Stimulated activated CD8-positive, alpha-beta memory T cell treated with anti-CD3 and anti-CD28 coated beads, Interleukin-12 subunit alpha, Interleukin-12 subunit beta, amount 100 ng/mL, for 24 hours (primary cell): ENCODE measurements around the gene DENND2A.

ENCODE experiments used
- DNase-seq: peaks from one replicate; pipeline ENCODE4 v3.0.0-alpha.2; 2020; ENCODE audit errors: extremely low read depth

The DENND2A gene

GRCh38 chr7:140619176-140619575 lies 21.4 kb downstream of the DENND2A start:
- DNase-seq, result no peak

- DNase-seq, result no peak
These were observed 22.3 kb downstream of the DENND2A start for GRCh38 chr7:140618306-140618705.

GRCh38 chr7:140617081-140617480 lies 23.5 kb downstream of the DENND2A start:
- no peak for DNase-seq

DNA sequence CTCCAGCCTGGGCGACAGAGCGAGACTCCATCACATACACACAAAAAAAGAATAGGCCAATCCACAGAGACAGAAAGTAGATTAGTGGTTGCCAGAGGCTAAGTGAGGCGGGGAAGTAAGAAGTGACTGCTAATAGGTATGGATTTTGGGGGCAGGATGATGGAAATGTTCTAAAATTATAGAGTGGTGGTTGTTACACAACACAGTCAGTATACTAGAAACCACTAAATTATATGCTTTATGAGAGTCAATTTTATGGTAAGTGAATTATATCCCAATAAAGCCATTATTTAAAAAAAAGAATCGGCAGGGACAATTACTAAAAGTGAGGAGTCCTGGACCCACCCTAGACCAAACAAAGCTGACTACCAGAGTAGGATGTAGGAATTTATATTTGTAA lies 24.3 kb downstream of the DENND2A start:
- no peak for DNase-seq

GRCh38 chr7:140611641-140612040 lies 29.0 kb downstream of the DENND2A start:
- DNase-seq, result no peak

DNA sequence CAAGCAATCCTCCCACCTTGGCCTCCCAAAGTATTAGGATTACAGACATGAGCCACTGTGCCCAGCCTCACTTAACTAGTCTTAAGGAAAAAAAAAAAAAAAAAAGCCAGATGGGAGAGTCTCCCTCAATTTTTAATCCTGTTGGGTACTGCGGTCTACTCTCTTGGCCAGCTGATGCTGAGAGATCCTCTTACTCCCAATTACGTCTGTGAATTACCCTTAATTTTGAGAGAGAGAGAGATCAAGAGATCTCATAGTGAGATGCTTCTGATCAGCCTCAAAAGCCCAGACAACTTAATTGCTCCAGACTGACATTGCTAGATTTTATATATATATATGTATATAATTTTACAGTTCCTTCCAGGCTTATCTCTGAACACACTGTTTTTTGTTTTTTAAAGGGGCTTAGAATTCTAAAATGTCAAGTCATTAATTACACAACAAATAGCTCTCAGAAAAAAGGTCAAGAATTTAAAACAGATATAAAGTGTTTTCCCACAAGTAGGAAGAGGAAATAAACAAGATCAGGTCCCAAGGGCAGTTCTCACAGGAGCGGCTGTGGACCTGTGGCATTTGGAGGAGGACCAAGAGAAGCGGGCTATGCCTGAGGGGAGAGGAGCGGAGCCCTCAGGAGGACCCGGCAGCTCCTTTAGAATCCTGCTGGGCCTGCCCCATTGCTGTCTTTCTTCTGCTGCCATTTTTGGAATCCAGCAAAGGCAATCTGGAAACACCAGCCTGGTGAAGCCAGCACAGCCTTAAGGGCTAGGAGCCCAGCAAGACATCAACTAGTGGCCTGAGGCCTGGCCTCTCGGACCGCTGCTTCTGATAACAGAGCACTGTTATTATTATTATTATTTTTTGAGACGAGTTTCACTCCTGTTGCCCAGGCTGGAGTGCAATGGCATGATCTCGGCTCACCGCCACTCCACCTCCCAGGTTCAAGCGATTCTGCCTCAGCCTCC lies 30.1 kb downstream of the DENND2A start:
- DNase-seq, result no peak

GRCh38 chr7:140609646-140610045 lies 31.0 kb downstream of the DENND2A start:
- no peak for DNase-seq

GRCh38 chr7:140607441-140607989 lies 33.1 kb downstream of the DENND2A start:
- no peak for DNase-seq

- no peak for DNase-seq
These were observed 35.3 kb downstream of the DENND2A start for GRCh38 chr7:140605337-140605736.

GRCh38 chr7:140604760-140605159 lies 35.9 kb downstream of the DENND2A start:
- no peak for DNase-seq

DNA sequence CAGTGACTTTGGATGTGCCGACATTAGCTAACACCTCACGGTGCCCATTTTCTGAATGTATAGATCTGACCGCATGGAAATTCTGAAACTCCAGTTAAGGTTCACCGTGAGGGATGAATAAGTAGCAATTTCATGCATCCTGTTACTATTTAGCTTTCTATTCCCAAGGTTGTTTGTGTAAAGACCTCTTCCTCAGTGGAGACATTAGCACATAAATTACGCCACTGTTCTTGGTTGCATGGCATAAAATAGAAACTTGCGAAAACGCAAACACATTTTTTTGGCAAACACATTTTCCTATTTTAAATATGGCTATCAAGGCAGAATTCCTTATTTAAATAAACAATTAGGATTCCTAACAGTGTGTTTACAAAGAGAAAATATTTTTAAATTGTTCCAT lies 36.5 kb downstream of the DENND2A start:
- no peak for DNase-seq

DNA sequence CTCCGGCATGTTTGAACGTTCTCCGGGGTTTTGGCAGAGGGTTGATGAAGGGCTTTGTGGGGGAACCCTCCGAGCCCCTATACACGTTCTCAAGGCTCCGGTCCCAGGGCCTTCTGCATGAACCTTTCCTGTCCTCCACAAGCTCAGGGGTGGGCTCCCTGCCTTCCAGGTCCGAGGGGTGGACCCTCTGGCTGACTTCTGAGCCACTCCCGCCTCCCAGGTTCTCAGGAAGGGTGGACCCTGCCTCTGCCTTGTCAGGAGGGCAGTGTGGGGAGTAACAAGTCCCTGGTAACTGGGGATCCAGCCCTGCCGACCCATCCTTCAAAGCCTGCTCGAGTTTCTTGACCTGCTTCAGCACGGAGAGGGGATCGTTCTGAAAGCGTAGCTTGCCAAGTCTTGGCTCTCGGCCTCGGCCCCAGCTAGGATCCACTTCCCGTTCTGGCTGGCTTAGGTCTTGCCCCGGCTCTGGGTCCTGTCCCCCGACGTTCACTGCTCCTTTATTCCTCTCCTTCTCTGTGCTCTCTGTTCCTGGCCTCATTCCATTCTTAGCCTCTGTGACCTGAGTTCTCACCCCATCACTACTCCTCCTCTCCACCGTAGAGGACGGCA lies 38.9 kb downstream of the DENND2A start:
- DNase-seq, result no peak

DNA sequence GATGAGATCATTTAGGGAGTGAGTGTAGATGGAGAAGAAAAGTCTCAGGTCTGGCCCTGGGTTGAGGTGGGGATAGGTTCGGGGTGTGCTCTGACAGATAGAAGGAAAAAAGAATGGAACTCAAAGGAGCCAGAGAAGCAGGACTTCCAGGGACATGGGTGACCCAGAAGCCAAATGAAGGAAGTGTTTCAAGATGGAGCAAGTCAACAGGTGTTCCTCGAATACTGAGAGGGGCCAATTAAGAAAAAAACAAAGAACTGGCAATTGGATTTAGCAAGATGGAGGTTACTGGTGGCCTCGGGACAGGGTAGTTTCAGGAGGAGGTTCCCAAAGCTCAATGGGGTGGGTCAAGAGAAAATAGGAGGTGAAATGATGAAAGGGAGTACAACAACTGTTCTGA lies 40.3 kb downstream of the DENND2A start:
- DNase-seq, result no peak

GRCh38 chr7:140597428-140597949 lies 43.1 kb downstream of the DENND2A start:
- DNase-seq, result no peak

GRCh38 chr7:140596519-140597427 lies 43.8 kb downstream of the DENND2A start:
- no peak for DNase-seq

DNA sequence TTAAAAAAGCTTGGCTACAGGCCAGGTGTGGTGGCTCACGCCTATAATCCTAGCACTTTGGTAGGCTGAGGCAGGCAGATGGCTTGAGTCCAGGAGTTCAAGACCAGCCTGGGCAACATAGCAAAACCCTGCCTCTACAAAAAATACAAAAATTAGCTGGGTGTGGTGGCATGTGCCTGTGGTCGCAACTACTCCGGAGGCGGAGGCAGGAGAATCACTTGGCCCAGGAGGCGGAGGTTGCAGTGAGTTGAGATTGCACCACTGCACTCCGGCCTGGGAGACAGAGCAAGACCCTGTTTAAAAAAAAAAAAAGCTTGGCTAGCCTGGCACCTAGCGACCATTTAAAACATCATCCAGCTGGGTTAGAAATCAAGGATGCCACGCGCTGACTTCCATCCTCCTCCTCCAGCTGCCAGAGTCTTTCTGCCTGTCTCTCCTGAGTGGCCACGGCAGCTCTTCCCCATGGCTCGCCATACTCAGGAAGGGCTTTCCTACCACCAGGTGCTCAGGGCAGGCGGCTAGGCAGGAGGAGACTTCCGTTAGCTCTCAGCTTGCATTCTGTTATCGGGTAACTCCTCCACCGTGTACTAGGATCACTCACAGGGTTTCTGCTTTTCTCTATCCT lies 45.0 kb downstream of the DENND2A start:
- no peak for DNase-seq

DNA sequence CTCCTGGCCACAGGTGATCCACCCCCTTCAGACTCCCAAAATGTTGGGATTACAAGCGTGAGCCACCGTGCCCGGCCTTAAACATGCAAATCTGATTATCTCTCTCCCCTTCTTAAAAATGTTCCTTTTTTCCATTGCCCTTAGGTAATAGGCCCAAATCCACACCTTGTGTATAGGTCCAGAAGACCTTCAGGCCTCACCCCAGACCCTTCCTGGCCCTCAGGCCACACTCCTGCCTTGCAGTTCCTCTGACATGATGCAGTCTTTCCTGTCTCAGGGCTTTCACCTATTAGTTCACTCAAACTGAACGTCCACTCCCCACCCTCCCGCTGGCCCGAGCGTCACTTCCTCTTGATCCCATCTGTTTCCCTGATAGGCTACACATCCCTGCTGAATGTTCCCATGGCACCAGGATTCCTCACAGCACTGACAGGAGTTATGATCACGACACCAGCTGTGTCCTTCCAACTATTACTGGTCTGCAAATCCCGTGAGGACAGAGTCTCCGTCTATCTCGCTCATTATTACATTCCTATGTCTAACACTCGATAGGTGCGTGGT lies 46.4 kb downstream of the DENND2A start:
- no peak for DNase-seq

DNA sequence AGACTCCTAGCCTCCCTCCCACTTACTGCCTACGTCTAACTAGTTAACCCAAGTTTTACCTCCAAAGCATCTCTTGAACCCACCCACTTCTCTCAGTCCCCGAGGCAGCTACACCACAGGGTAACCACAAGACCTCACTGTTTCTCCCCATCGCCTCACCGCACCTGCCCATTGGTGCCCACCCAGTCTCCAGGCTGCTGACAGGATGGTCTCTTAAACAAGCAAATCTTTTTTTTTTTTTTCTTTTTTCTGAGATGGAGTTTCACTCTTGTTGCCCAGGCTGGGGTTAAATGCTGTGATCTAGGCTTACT lies 47.0 kb downstream of the DENND2A start:
- no peak for DNase-seq

DNA sequence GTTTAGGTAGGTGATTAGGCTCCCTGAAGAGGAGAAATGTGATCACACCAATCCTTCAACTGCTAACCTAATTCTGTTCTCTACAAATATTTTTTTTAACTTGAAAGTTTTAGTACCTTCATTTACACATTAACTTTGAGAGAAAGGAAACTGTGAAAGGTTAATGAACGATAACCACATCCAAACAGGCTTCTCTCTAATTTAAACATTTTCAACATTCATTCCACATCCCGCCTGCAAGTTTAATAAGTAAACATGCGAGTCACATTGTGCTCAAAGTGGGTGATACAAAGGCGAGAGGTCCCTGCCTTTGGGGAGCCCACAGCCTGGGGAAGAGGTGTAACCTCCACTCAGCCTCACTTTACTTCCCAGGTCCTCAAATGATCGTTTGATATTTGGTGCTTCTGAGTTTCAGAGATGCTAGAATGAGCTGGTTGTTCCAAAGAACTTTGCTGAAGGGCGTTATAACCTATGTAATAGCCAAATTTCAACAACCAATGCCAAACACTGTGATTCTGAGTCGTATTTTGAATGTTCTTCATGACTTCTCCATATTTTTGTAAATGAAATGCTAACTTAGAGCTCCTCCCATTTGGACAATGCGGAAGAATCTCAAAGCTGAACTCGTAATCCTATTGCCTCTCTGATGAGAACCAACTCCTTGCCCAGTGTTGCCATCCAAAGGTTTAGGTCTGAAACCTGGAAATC lies 47.5 kb downstream of the DENND2A start:
- no peak for DNase-seq

DNA sequence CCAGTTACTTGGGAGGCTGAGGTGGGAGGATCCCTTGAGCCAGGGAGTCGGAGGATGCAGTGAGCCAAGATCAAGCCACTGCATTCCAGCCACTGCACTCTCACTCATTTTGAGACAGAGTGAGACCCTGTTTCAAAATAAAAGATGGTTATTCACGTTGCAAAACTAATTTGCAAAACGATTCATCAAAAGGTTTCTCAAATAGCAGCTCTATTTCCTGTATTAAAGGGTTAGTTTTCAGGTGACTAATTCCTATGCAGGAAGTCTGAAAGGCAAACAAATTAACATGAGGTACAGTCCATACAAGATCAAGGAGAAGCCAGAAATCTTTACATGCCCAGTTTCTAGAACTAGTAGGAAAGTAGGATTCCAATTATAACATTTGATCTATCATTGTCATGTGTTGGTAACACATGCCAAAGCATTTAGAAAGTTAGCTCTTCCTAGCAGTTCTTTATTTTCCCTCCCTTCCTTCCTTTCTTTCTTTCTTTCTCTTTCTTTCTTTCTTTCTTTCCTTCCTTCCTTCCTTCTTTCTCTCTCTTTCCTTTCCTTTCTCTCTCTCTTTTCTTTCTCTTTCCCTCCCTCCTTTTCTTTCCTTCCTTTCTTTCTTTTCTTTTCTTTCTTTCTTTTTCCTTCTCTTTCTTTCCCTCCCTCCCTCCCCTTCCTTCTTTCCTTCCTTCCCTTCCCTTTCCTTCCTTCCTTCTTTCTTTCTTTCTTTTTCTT lies 49.3 kb downstream of the DENND2A start:
- no peak for DNase-seq
